Colon (tissue), 2 donors: ENCODE data around the gene ZKSCAN4.
A peak's percentile ranks its signal among the peaks of the same experiment; 100 is the strongest.

Source experiments
- FAIRE-seq: peaks from 2 replicates; lab custom pipeline; 2012; peaks lifted over from hg19 to GRCh38; lab: Jason Lieb, UNC
- donor health status: control.
- donor health status: control.

The ZKSCAN4 gene

GRCh38 chr6:28252009-28252975 is at the start of gene ZKSCAN4:
ZKSCAN4 (minus strand) TSS chr6:28252269; CDS start chr6:28251980, 289 bp downstream.
- no peak for FAIRE-seq

GRCh38 chr6:28296520-28297060 is 44.5 kb upstream of the ZKSCAN4 start:
- FAIRE-seq = no peak

GRCh38 chr6:28295326-28295725 is 43.3 kb upstream of the ZKSCAN4 start:
- FAIRE-seq = no peak

- FAIRE-seq = no peak
These were observed 39.5 kb upstream of the ZKSCAN4 start for GRCh38 chr6:28291573-28291972.

GRCh38 chr6:28282926-28283325 is 30.9 kb upstream of the ZKSCAN4 start:
- FAIRE-seq = no peak

GRCh38 chr6:28281288-28282064 is 29.4 kb upstream of the ZKSCAN4 start, which contains the start of gene PGBD1:
PGBD1 (plus strand) TSS chr6:28281572; CDS start chr6:28283814, 2,242 bp downstream.
- no peak for FAIRE-seq

- no peak for FAIRE-seq
These were observed 28.7 kb upstream of the ZKSCAN4 start for GRCh38 chr6:28280595-28281287.

GRCh38 chr6:28277746-28278145 is 25.7 kb upstream of the ZKSCAN4 start:
- FAIRE-seq = no peak

GRCh38 chr6:28274888-28275287 is 22.8 kb upstream of the ZKSCAN4 start:
- FAIRE-seq = no peak

- no peak for FAIRE-seq
These were observed 17.4 kb upstream of the ZKSCAN4 start for GRCh38 chr6:28269492-28269891.

- no peak for FAIRE-seq
These were observed 15.6 kb upstream of the ZKSCAN4 start for GRCh38 chr6:28267695-28268059.

GRCh38 chr6:28266962-28267694 is 15.1 kb upstream of the ZKSCAN4 start, which contains the start of gene ZSCAN26:
ZSCAN26 (plus strand) TSS chr6:28267143; CDS start chr6:28271920, 4,777 bp downstream.
- FAIRE-seq = no peak

- FAIRE-seq = peak; percentile 21
These were observed 14.5 kb upstream of the ZKSCAN4 start for GRCh38 chr6:28266563-28266961.

- no peak for FAIRE-seq
These were observed 12.8 kb upstream of the ZKSCAN4 start for GRCh38 chr6:28264834-28265401.

- FAIRE-seq = no peak
These were observed 11.9 kb upstream of the ZKSCAN4 start for GRCh38 chr6:28263922-28264321.

- no peak for FAIRE-seq
These were observed 7.1 kb upstream of the ZKSCAN4 start, which contains the start of gene NKAPL for GRCh38 chr6:28258877-28259777. NKAPL (plus strand) TSS chr6:28259297; CDS start chr6:28259372, 75 bp downstream.

- no peak for FAIRE-seq
These were observed 5.0 kb upstream of the ZKSCAN4 start for GRCh38 chr6:28257042-28257441.

- no peak for FAIRE-seq
These were observed 2.1 kb upstream of the ZKSCAN4 start for GRCh38 chr6:28254121-28254519.

GRCh38 chr6:28251661-28252008 is 434 bp downstream of the ZKSCAN4 start:
- FAIRE-seq = no peak

GRCh38 chr6:28250747-28251146 is 1.3 kb downstream of the ZKSCAN4 start:
- FAIRE-seq = no peak
